Upper lobe of left lung (tissue), 4 donors: ENCODE results near the gene SYNJ2.

ENCODE experiments used
- EP300 ChIP-seq, 4 donors: sonication (generic); formaldehyde crosslinking; IDR thresholded peaks; one replicate each; pipeline ENCODE4 v1.5.1; 2017; ENCODE audit warnings: antibody characterized with exemption in 4 of 4, control low read depth in 2 of 4
- POLR2A ChIP-seq, 4 donors: fragments of 450-650 bp; IDR thresholded peaks; one replicate each; pipeline ENCODE4 v1.5.1; 2016 to 2017; ENCODE audit warnings: antibody characterized with exemption in 4 of 4, mild to moderate bottlenecking in 2 of 4
- POLR2AphosphoS5 ChIP-seq, 2 donors: sonication (generic); formaldehyde crosslinking; IDR thresholded peaks; one replicate each; pipeline ENCODE4 v1.5.1; 2017; ENCODE audit warnings: antibody characterized with exemption in 2 of 2
- TF ChIP-seq, protein P1 (sequence below), 6 experiments: fragments of 450-650 bp in 4 of 6; fragments of 200-600 bp in 2 of 6; sonication (generic) in 2 of 6; IDR thresholded peaks; one replicate each; pipeline ENCODE4 v1.5.1; 2016 to 2019; ENCODE audit warnings: antibody characterized with exemption in 6 of 6

DNA sequence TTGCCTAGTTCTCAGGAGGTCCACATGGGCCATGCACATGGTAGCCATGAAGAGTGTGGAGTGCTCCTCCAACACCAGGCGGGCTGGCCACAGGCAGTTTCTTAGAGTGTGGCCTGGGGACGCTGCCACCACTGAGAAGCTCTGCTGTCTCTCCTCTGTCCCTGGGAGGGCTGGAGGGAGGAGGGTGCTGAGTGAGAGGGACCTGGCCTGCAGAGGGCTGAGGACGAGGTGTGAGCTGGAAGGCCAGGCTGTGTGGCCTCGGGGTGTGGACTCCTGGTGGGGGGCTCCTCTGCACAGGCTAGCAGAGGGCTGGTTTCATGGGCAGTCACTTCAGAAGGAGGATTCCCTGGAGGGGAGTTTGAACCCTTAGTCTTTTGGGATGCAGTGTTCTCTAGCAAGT lies 39.7 kb downstream of the SYNJ2 start:
- TF ChIP-seq, protein P1, sequence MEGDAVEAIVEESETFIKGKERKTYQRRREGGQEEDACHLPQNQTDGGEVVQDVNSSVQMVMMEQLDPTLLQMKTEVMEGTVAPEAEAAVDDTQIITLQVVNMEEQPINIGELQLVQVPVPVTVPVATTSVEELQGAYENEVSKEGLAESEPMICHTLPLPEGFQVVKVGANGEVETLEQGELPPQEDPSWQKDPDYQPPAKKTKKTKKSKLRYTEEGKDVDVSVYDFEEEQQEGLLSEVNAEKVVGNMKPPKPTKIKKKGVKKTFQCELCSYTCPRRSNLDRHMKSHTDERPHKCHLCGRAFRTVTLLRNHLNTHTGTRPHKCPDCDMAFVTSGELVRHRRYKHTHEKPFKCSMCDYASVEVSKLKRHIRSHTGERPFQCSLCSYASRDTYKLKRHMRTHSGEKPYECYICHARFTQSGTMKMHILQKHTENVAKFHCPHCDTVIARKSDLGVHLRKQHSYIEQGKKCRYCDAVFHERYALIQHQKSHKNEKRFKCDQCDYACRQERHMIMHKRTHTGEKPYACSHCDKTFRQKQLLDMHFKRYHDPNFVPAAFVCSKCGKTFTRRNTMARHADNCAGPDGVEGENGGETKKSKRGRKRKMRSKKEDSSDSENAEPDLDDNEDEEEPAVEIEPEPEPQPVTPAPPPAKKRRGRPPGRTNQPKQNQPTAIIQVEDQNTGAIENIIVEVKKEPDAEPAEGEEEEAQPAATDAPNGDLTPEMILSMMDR (IDR thresholded peaks at IDR 0.05): no peak
- TF ChIP-seq POLR2AphosphoS5 (IDR thresholded peaks at IDR 0.05): no peak
- no peak for TF ChIP-seq POLR2A (IDR thresholded peaks at IDR 0.05)
- TF ChIP-seq EP300 (IDR thresholded peaks at IDR 0.05): no peak
